Heart left ventricle (tissue), 13 donors: ENCODE measurements around the gene KCNN3.

Experiments used
- POLR2A ChIP-seq, 2 donors: fragments of 450-650 bp; IDR thresholded peaks; one replicate each; pipeline ENCODE4 v1.6.1; 2017; ENCODE audit warnings: antibody characterized with exemption in 2 of 2, mild to moderate bottlenecking in 2 of 2, moderate library complexity in 2 of 2
- TF ChIP-seq, protein P1 (sequence below), 12 donors: fragments of 200-600 bp; sonication (generic) in 4 of 12; IDR thresholded peaks; one replicate each; pipeline versions ENCODE4 v1.5.0 to v1.8.0; 2018 to 2022; ENCODE audit warnings: antibody characterized with exemption in 12 of 12, mild to moderate bottlenecking in 5 of 12
- donor health status: ischemic (EF 13 %, LVEDD 7.1; RV severe dilation, severe dysfunction).
- donor health status: DM: no; HTN: yes; CAD: no.
- donor health status: DM: no; HTN: no; CAD: no.
- donor health status: ischemic (EF 25% LVEDD 6.9; RV normal size, moderate dysfunction).
- donor health status: ischemic (EF 25% LVEDD 5.7; RV mildly dilated, moderate dysfunction).
- donor health status: ischemic (EF 35%, LVEDD 5.7; RV mildly dilated, moderate dysfunction).
- donor health status: nonischemic (EF 11% LVEDD 7.7; RV severe dilation, severe dysfunction).
- donor health status: DM: yes; HTN: yes; CAD: no.
- donor health status: PGD.
- donor health status: ischemic (EF 29% LVEDD 5.4; RV normal size, mild dysfunction).
- donor health status: nonischemic (EF 23%, LVEDD 6.1; RV moderate dilation, normal function).

DNA sequence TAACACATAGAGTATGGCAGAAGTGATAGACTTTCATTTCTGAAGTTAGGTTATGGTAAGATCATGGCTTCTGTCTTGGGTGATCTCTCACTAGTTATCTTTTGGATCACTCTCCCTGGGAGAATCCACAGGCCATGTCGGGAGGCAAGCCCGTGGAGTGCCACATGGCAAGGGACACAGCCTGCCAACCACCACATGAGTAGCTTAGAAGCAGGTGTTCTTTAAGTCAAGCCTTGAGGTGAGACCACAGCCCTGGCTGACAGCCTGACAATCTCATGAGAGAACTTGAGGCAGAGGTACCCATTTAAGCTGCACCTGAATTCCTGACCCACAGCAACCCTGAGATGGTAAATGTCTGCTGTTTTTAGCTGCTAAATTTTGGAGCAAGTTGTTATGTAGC is 130.4 kb downstream of the KCNN3 start:
- TF ChIP-seq, protein P1, sequence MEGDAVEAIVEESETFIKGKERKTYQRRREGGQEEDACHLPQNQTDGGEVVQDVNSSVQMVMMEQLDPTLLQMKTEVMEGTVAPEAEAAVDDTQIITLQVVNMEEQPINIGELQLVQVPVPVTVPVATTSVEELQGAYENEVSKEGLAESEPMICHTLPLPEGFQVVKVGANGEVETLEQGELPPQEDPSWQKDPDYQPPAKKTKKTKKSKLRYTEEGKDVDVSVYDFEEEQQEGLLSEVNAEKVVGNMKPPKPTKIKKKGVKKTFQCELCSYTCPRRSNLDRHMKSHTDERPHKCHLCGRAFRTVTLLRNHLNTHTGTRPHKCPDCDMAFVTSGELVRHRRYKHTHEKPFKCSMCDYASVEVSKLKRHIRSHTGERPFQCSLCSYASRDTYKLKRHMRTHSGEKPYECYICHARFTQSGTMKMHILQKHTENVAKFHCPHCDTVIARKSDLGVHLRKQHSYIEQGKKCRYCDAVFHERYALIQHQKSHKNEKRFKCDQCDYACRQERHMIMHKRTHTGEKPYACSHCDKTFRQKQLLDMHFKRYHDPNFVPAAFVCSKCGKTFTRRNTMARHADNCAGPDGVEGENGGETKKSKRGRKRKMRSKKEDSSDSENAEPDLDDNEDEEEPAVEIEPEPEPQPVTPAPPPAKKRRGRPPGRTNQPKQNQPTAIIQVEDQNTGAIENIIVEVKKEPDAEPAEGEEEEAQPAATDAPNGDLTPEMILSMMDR (IDR thresholded peaks at IDR 0.05): no peak
- no peak for TF ChIP-seq POLR2A (IDR thresholded peaks at IDR 0.05)
